ENCODE measurements around the gene NR4A2.
A peak's percentile ranks its signal among the peaks of the same experiment; 100 is the strongest.

The NR4A2 gene

DNA sequence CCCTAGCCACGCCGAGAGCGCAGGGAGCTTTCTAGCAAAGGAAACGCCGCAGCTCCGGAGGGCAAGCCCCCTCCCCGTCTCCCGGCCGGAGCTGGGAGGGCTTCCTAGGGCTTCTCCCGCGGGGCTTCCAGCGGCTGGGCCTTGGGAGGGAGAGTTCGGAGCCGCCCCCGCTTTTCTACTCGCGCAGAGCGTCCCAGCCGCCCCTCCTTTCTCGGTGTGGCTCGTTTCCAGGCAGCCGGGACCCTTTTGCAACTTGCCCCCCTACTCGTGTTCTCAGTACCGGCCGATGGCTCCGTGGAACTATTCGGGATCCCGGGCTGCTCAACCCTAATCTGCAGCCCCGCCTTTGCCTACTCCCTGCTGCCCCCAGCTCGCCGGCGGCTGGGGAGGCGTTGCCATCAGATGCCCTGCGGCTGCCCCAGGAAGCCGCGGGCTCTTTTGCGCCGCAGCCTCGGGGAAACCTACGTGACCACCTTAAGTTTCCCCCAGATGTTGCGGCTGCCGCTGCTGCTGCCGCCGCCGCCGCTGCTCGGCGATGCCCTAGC is 1.5 kb upstream of the NR4A2 start:
- Histone ChIP-seq H4K20me1 (ENCODE audit: low read depth, low read length) (no peaks in the 10 kb centered on the region), H3K36me3 (ENCODE audit: low read length) (no peaks in the 10 kb centered on the region), H3K4me2 (ENCODE audit: low read depth, low read length, poor library complexity, severe bottlenecking) (peak overlapping the region; percentile 93), H3F3A (ENCODE audit: insufficient read depth) (peaks cover 6% of the 10 kb centered on the region; the same call in 1 of the 2 replicates), H3K27me3 (ENCODE audit: low read length) (no peaks in the 10 kb centered on the region), H3K9me3 (ENCODE audit: insufficient read depth, low read length) (no peaks in the 10 kb centered on the region), H3K27ac (ENCODE audit: low read depth, low read length) (no peak overlapping the region), H3K9ac (ENCODE audit: low read length) (peak overlapping the region; percentile 59), H3K4me3 (ENCODE audit: insufficient read depth, low read length, poor library complexity, severe bottlenecking) (peak overlapping the region; percentile 61), H2AFZ (ENCODE audit: low read depth, low read length, severe bottlenecking) (peak overlapping the region; percentile 86), H3K79me2 (ENCODE audit: insufficient read depth, low read length) (no peaks in the 10 kb centered on the region), H3K9me2 (replicated peaks; ENCODE audit: insufficient read depth, low read length) (no peaks in the 10 kb centered on the region)
- TF ChIP-seq, protein P1, sequence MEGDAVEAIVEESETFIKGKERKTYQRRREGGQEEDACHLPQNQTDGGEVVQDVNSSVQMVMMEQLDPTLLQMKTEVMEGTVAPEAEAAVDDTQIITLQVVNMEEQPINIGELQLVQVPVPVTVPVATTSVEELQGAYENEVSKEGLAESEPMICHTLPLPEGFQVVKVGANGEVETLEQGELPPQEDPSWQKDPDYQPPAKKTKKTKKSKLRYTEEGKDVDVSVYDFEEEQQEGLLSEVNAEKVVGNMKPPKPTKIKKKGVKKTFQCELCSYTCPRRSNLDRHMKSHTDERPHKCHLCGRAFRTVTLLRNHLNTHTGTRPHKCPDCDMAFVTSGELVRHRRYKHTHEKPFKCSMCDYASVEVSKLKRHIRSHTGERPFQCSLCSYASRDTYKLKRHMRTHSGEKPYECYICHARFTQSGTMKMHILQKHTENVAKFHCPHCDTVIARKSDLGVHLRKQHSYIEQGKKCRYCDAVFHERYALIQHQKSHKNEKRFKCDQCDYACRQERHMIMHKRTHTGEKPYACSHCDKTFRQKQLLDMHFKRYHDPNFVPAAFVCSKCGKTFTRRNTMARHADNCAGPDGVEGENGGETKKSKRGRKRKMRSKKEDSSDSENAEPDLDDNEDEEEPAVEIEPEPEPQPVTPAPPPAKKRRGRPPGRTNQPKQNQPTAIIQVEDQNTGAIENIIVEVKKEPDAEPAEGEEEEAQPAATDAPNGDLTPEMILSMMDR (IDR thresholded peaks at IDR 0.05; ENCODE audit: insufficient read depth, low read length, poor library complexity, severe bottlenecking) = no peak
- 0 out of 2 replicates have a peak, but pooled peaks have one; percentile 63 for TF ChIP-seq EZH2phosphoT487 (conservative IDR thresholded peaks at IDR 0.05; ENCODE audit: low read length)

DNA sequence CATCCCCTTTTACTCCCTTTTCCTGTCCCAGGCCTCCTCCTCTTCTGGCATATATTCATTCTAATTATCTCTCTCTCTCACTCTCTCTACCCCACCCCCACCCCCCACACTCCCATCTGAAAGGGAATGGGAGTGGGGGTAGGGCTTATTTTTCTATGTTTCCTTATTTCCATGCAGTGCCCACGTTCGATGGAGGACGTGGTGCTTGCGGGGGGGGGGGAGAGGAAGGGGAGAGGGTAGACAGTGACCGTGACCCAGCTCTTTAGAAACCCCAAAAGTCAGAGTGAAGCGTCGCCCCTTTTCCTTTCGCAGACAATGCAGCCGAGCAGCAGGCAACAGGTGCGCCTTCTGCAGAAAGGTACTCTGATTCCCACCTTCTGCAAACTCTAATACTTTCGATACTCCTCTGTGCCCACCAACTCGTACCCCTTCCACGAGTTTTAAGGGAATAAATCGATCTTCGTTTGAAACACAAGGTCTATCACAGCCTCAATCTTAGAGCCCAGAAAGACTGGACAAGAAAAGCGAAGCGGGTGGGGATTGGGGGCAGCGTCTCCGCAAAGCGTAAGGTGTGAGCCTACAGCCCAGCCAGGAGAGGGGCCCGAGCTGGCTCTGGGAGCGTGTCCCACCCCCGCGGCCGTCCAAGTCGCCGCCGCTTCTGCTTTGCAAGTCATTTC is 891 bp upstream of the NR4A2 start:
- Histone ChIP-seq H3K27me3 (ENCODE audit: low read length) (no peaks in the 10 kb centered on the region), H3K79me2 (ENCODE audit: insufficient read depth, low read length) (no peaks in the 10 kb centered on the region), H3K9me2 (replicated peaks; ENCODE audit: insufficient read depth, low read length) (no peaks in the 10 kb centered on the region), H4K20me1 (ENCODE audit: low read depth, low read length) (no peaks in the 10 kb centered on the region), H3K9me3 (ENCODE audit: insufficient read depth, low read length) (no peaks in the 10 kb centered on the region), H3K4me2 (ENCODE audit: low read depth, low read length, poor library complexity, severe bottlenecking) (peak overlapping the region; percentile 93), H3K4me3 (ENCODE audit: insufficient read depth, low read length, poor library complexity, severe bottlenecking) (peak overlapping the region; percentile 61), H2AFZ (ENCODE audit: low read depth, low read length, severe bottlenecking) (peak overlapping the region; percentile 86), H3F3A (ENCODE audit: insufficient read depth) (peaks cover 6% of the 10 kb centered on the region; the same call in 1 of the 2 replicates), H3K9ac (ENCODE audit: low read length) (peak overlapping the region; percentile 59), H3K36me3 (ENCODE audit: low read length) (no peaks in the 10 kb centered on the region), H3K27ac (ENCODE audit: low read depth, low read length) (no peak overlapping the region)
- TF ChIP-seq EZH2phosphoT487 (conservative IDR thresholded peaks at IDR 0.05; ENCODE audit: low read length) = no peak
- TF ChIP-seq, protein P1 (IDR thresholded peaks at IDR 0.05; ENCODE audit: insufficient read depth, low read length, poor library complexity, severe bottlenecking) = no peak

DNA sequence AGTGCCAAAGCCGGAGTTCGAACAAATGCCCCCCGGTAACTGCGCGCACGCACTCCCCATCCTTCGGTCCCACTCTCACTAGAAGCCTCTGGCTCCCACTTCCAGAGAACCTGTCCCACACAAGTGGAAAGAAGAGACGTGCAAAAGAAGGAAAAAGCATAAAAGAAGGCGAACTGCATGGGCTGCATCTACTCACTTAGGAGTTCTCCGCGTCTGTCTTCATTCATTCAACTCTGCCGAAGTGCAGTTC is 312 bp downstream of the NR4A2 start:
- H2AFZ ChIP-seq (ENCODE audit: low read depth, low read length, severe bottlenecking) = no peak overlapping the region
- TF ChIP-seq, protein P1 (IDR thresholded peaks at IDR 0.05; ENCODE audit: insufficient read depth, low read length, poor library complexity, severe bottlenecking) = no peak
- no peak for TF ChIP-seq EZH2phosphoT487 (conservative IDR thresholded peaks at IDR 0.05; ENCODE audit: low read length)
- H3K4me2 ChIP-seq (ENCODE audit: low read depth, low read length, poor library complexity, severe bottlenecking) = no peak overlapping the region
- H3K9me2 ChIP-seq (replicated peaks; ENCODE audit: insufficient read depth, low read length) = no peaks in the 10 kb centered on the region
- H3F3A ChIP-seq (ENCODE audit: insufficient read depth) = peaks cover 6% of the 10 kb centered on the region; the same call in 1 of the 2 replicates
- no peak overlapping the region for H3K4me3 ChIP-seq (ENCODE audit: insufficient read depth, low read length, poor library complexity, severe bottlenecking)
- H3K27me3 ChIP-seq (ENCODE audit: low read length) = no peaks in the 10 kb centered on the region
- H3K27ac ChIP-seq (ENCODE audit: low read depth, low read length) = no peak overlapping the region
- H3K9me3 ChIP-seq (ENCODE audit: insufficient read depth, low read length) = no peaks in the 10 kb centered on the region
- H3K9ac ChIP-seq (ENCODE audit: low read length) = no peak overlapping the region
- no peaks in the 10 kb centered on the region for H4K20me1 ChIP-seq (ENCODE audit: low read depth, low read length)
- no peaks in the 10 kb centered on the region for H3K79me2 ChIP-seq (ENCODE audit: insufficient read depth, low read length)
- H3K36me3 ChIP-seq (ENCODE audit: low read length) = no peaks in the 10 kb centered on the region
